Lower lobe of right lung (tissue), 2 donors: ENCODE data around the gene BMP8B. TPM values are rescaled to one million over a fixed set of nuclear protein-coding genes. Genes with fewer than 3 reads are reported as not detected.
"Not testable (repeated sequence)": the region's sequence is repeated elsewhere in the genome, so short reads cannot be mapped to it uniquely, and the experiment has no call there.

ENCODE experiments used
- ATAC-seq, 2 donors: fragments of 200-7000 bp; cut with Tn5 transposase; one replicate each; pipeline ENCODE4 v1.9.1; 2020 to 2022; ENCODE audit warnings: mild to moderate bottlenecking in 2 of 2, moderate library complexity in 2 of 2
- DNase-seq: peaks from one replicate; pipeline ENCODE4 v3.0.0-alpha.2; 2020
- H3K27ac ChIP-seq: fragments of 200-600 bp; one replicate; pipeline ENCODE4 v1.8.0; 2022
- H3K27me3 ChIP-seq: fragments of 200-600 bp; one replicate; pipeline ENCODE4 v1.8.0; 2022; ENCODE audit warnings: low read depth
- H3K36me3 ChIP-seq: fragments of 200-600 bp; one replicate; pipeline ENCODE4 v1.8.0; 2022; ENCODE audit warnings: mild to moderate bottlenecking
- H3K4me1 ChIP-seq: fragments of 200-600 bp; one replicate; pipeline ENCODE4 v1.8.0; 2022
- H3K4me3 ChIP-seq: fragments of 200-600 bp; one replicate; pipeline ENCODE4 v1.8.0; 2022; ENCODE audit warnings: mild to moderate bottlenecking
- H3K9me3 ChIP-seq: fragments of 200-600 bp; one replicate; pipeline ENCODE4 v1.8.0; 2022
- CTCF ChIP-seq: fragments of 200-600 bp; IDR thresholded peaks from one replicate; pipeline ENCODE4 v1.8.0; 2022; ENCODE audit warnings: antibody characterized with exemption, mild to moderate bottlenecking
- intact Hi-C: fragments of 100-400 bp; cut with DNase I; formaldehyde crosslinking; loops from one replicate; pipeline ENCODE4 v1.11.0; 2022
- total RNA-seq: library from RNA; stranded (reverse); fragmentation: NEBNext Ultra II Directional; extraction: Animal tissue kit (Norgen Biotek cat#: 25700); gene quantifications from one replicate; pipeline ENCODE4 v1.2.1, GENCODE V29; 2021
- donor health status: DM: no; HTN: yes; CAD: no; lungs with severe emphysema.

The BMP8B gene
- total RNA-seq, 1 donor from 2014 or later, result 1.7 TPM

GRCh38 chr1:39763619-39764374 lies 24.9 kb downstream of the BMP8B start:
- not testable (repeated sequence) for H3K4me1 ChIP-seq

GRCh38 chr1:39762550-39763540 lies 25.8 kb downstream of the BMP8B start:
- H3K27me3 ChIP-seq, result no peaks in the 10 kb centered on the region
- TF ChIP-seq CTCF, result no peak
- H3K4me1 ChIP-seq, result no peaks in the 10 kb centered on the region
- ATAC-seq (no peak), DNase-seq (no peak)
- intact Hi-C loops, result no loop called here
- H3K4me3 ChIP-seq, result no peak overlapping the region
- H3K36me3 ChIP-seq, result peaks cover 33% of the 10 kb centered on the region
- H3K27ac ChIP-seq, result no peak overlapping the region
- H3K9me3 ChIP-seq, result no peaks in the 10 kb centered on the region

More at GRCh38 chr1:39763619-39764374, 24.9 kb downstream of the BMP8B start:
- H3K27ac ChIP-seq, H3K27me3 ChIP-seq, ATAC-seq, DNase-seq, H3K9me3 ChIP-seq, H3K4me3 ChIP-seq, intact Hi-C loops: not testable (repeated sequence)
- H3K36me3 ChIP-seq, result peaks cover 24% of the 10 kb centered on the region

- ATAC-seq (no peak), DNase-seq (no peak)
- TF ChIP-seq CTCF, result no peak
- no peaks in the 10 kb centered on the region for H3K27me3 ChIP-seq
- intact Hi-C loops, result no loop called here
- peaks cover 45% of the 10 kb centered on the region for H3K36me3 ChIP-seq
- no peak overlapping the region for H3K4me3 ChIP-seq
- no peaks in the 10 kb centered on the region for H3K4me1 ChIP-seq
- no peak overlapping the region for H3K27ac ChIP-seq
- no peaks in the 10 kb centered on the region for H3K9me3 ChIP-seq
Observed at GRCh38 chr1:39761557-39762260, 27.0 kb downstream of the BMP8B start.

GRCh38 chr1:39761016-39761415 lies 27.6 kb downstream of the BMP8B start:
- Histone ChIP-seq H3K27ac (no peak overlapping the region), H3K36me3 (peaks cover 52% of the 10 kb centered on the region), H3K4me3 (no peak overlapping the region), H3K27me3 (no peaks in the 10 kb centered on the region), H3K9me3 (no peaks in the 10 kb centered on the region), H3K4me1 (no peaks in the 10 kb centered on the region)
- intact Hi-C loops, result no loop called here
- ATAC-seq (no peak), DNase-seq (no peak)
- no peak for TF ChIP-seq CTCF

GRCh38 chr1:39760074-39761008 lies 28.3 kb downstream of the BMP8B start:
- Histone ChIP-seq H3K4me1 (no peaks in the 10 kb centered on the region), H3K9me3 (no peaks in the 10 kb centered on the region), H3K27me3 (no peaks in the 10 kb centered on the region), H3K4me3 (no peak overlapping the region), H3K36me3 (peaks cover 58% of the 10 kb centered on the region), H3K27ac (no peak overlapping the region)
- no peak for TF ChIP-seq CTCF
- intact Hi-C loops, result no loop called here
- ATAC-seq (no peak), DNase-seq (no peak)
